H9 (cell line): ENCODE measurements around the gene FAM161B. TPM values are rescaled to one million over a fixed set of nuclear protein-coding genes. Genes with fewer than 3 reads are reported as not detected.
"Not testable (repeated sequence)": the region's sequence is repeated elsewhere in the genome, so short reads cannot be mapped to it uniquely, and the experiment has no call there.

Experiments used
- DNase-seq: peaks from one replicate; pipeline ENCODE4 v3.0.0-alpha.2; 2017
- H2AFZ ChIP-seq: one replicate; pipeline ENCODE4 v1.6.1; 2013; ENCODE audit warnings: mild to moderate bottlenecking, low read length, control low read depth, moderate library complexity
- H2AK5ac ChIP-seq: 2 replicates; pipeline ENCODE4 v1.6.1; 2013; ENCODE audit warnings: low read length, control low read depth, mixed read lengths; ENCODE audit not compliant: insufficient read length
- H2BK120ac ChIP-seq: one replicate; pipeline ENCODE4 v1.6.1; 2013; ENCODE audit warnings: low read depth, mild to moderate bottlenecking, low read length, control low read depth, inconsistent platforms; ENCODE audit not compliant: poor library complexity, severe bottlenecking
- H2BK12ac ChIP-seq: 2 replicates; pipeline ENCODE4 v1.6.1; 2013; ENCODE audit warnings: low read length, control low read depth, mixed read lengths, low read depth; ENCODE audit not compliant: insufficient read length
- H2BK15ac ChIP-seq: 2 replicates; pipeline ENCODE4 v1.6.1; 2013; ENCODE audit warnings: low read depth, low read length, control low read depth
- H2BK20ac ChIP-seq: one replicate; pipeline ENCODE4 v1.6.1; 2013; ENCODE audit warnings: low read depth, mild to moderate bottlenecking, low read length, control low read depth, inconsistent platforms; ENCODE audit not compliant: poor library complexity, severe bottlenecking
- H2BK5ac ChIP-seq: 2 replicates; pipeline ENCODE4 v1.6.1; 2013; ENCODE audit warnings: low read length, control low read depth, mixed read lengths; ENCODE audit not compliant: insufficient read length
- H3K14ac ChIP-seq: 2 replicates; pipeline ENCODE4 v1.6.1; 2013; ENCODE audit warnings: low read length, control low read depth; ENCODE audit not compliant: insufficient read depth
- H3K18ac ChIP-seq: 2 replicates; pipeline ENCODE4 v1.6.1; 2013; ENCODE audit warnings: low read depth, mild to moderate bottlenecking, mixed read lengths, low read length, control low read depth; ENCODE audit not compliant: insufficient read length
- H3K23ac ChIP-seq: 2 replicates; pipeline ENCODE4 v1.6.1; 2013; ENCODE audit warnings: low read length, control low read depth, mixed read lengths, low read depth; ENCODE audit not compliant: insufficient read length
- H3K23me2 ChIP-seq: 2 replicates; pipeline ENCODE4 v1.6.1; 2013; ENCODE audit warnings: low read depth, mild to moderate bottlenecking, mixed read lengths, low read length, control low read depth; ENCODE audit not compliant: insufficient read length, poor library complexity, severe bottlenecking
- H3K27ac ChIP-seq: 2 replicates; pipeline ENCODE4 v1.5.1; 2013; ENCODE audit warnings: low read length, control low read depth, mixed read lengths, low read depth; ENCODE audit not compliant: insufficient read length
- H3K27me3 ChIP-seq: 2 replicates; pipeline ENCODE4 v1.6.1; 2013; ENCODE audit warnings: low read length, control low read depth, inconsistent platforms; ENCODE audit not compliant: insufficient read depth
- H3K4ac ChIP-seq: 2 replicates; pipeline ENCODE4 v1.6.1; 2013; ENCODE audit warnings: low read depth, mild to moderate bottlenecking, control low read depth, inconsistent platforms, low read length, moderate library complexity
- H3K4me1 ChIP-seq: 2 replicates; pipeline ENCODE4 v1.6.1; 2013; ENCODE audit warnings: low read length, control low read depth, inconsistent platforms; ENCODE audit not compliant: insufficient read depth
- H3K4me2 ChIP-seq: 2 replicates; pipeline ENCODE4 v1.6.1; 2013; ENCODE audit warnings: low read length, control low read depth, mixed read lengths; ENCODE audit not compliant: insufficient read length, insufficient read depth
- H3K56ac ChIP-seq: 2 replicates; pipeline ENCODE4 v1.6.1; 2013; ENCODE audit warnings: low read depth, mild to moderate bottlenecking, mixed read lengths, low read length, control low read depth; ENCODE audit not compliant: insufficient read length
- H3K79me1 ChIP-seq: 2 replicates; pipeline ENCODE4 v1.6.1; 2013; ENCODE audit warnings: low read depth, mild to moderate bottlenecking, moderate library complexity, low read length, control low read depth, inconsistent platforms; ENCODE audit not compliant: insufficient read depth, poor library complexity, severe bottlenecking
- H3K79me2 ChIP-seq: 2 replicates; pipeline ENCODE4 v1.6.1; 2013; ENCODE audit warnings: low read length, control low read depth, inconsistent platforms; ENCODE audit not compliant: insufficient read depth
- H3K9ac ChIP-seq: 2 replicates; pipeline ENCODE4 v1.6.1; 2013; ENCODE audit warnings: low read length, control low read depth, mixed read lengths; ENCODE audit not compliant: insufficient read length; ENCODE audit errors: extremely low read depth
- H3K9me3 ChIP-seq: one replicate; pipeline ENCODE4 v1.6.1; 2013; ENCODE audit warnings: low read depth, low read length, inconsistent platforms; ENCODE audit not compliant: control insufficient read depth
- H3T11ph ChIP-seq: one replicate; pipeline ENCODE4 v1.6.1; 2013; ENCODE audit warnings: mild to moderate bottlenecking, low read length, control low read depth, inconsistent platforms
- H4K20me1 ChIP-seq: one replicate; pipeline ENCODE4 v1.6.1; 2013; ENCODE audit not compliant: control insufficient read depth, insufficient read length, insufficient read depth
- H4K5ac ChIP-seq: 2 replicates; pipeline ENCODE4 v1.6.1; 2013; ENCODE audit warnings: low read depth, mild to moderate bottlenecking, mixed read lengths, low read length, control low read depth; ENCODE audit not compliant: insufficient read length
- H4K8ac ChIP-seq: replicated peaks from 2 replicates; pipeline ENCODE4 v1.6.1; 2013; ENCODE audit warnings: low read length, control low read depth, mixed read lengths, low read depth; ENCODE audit not compliant: insufficient read length
- H4K91ac ChIP-seq: 2 replicates; pipeline ENCODE4 v1.6.1; 2013; ENCODE audit warnings: low read depth, mild to moderate bottlenecking, moderate library complexity, mixed read lengths, low read length, control low read depth; ENCODE audit not compliant: insufficient read length
- H3K27ac Mint-ChIP-seq, 3 experiments: 2 replicates in 2 of 3; 3 replicates in 1 of 3; pipeline ENCODE4 v1.8.0; 2020 to 2021; ENCODE audit warnings: mixed read lengths in 3 of 3, mild to moderate bottlenecking in 1 of 3, moderate library complexity in 1 of 3
- H3K27me3 Mint-ChIP-seq: 2 replicates; pipeline ENCODE4 v1.8.0; 2021; ENCODE audit warnings: low read depth, mild to moderate bottlenecking, moderate library complexity, mixed read lengths
- H3K36me3 Mint-ChIP-seq, 3 experiments: 2 replicates in 2 of 3; 3 replicates in 1 of 3; pipeline ENCODE4 v1.8.0; 2020 to 2021; ENCODE audit warnings: low read depth in 3 of 3, mixed read lengths in 3 of 3; ENCODE audit not compliant: insufficient read depth in 1 of 3
- H3K4me1 Mint-ChIP-seq, 2 experiments: 2 replicates each; pipeline ENCODE4 v1.8.0; 2020; ENCODE audit warnings: mixed read lengths in 2 of 2
- H3K4me3 Mint-ChIP-seq, 2 experiments: 2 replicates in 1 of 2; 3 replicates in 1 of 2; pipeline ENCODE4 v1.8.0; 2020 to 2021; ENCODE audit warnings: mild to moderate bottlenecking in 2 of 2, mixed read lengths in 2 of 2, moderate library complexity in 1 of 2
- H3K9me3 Mint-ChIP-seq, 2 experiments: 2 replicates in 1 of 2; 3 replicates in 1 of 2; pipeline ENCODE4 v1.8.0; 2020; ENCODE audit warnings: mild to moderate bottlenecking in 2 of 2, mixed read lengths in 2 of 2, moderate library complexity in 1 of 2
- CTCF ChIP-seq: fragments of 200-600 bp; sonication (generic); conservative IDR thresholded peaks from 3 replicates; pipeline ENCODE4 v1.8.0; 2021; ENCODE audit warnings: antibody characterized with exemption, mild to moderate bottlenecking
- WGBS: extraction: QIAGEN DNeasy Blood & Tissue Kit; methylation state at CpG from one replicate; pipeline ENCODE4 v1.1.7; 2013; ENCODE audit warnings: missing lambda C conversion rate, low lambda C conversion rate, mixed read lengths; ENCODE audit not compliant: insufficient read length; ENCODE audit errors: extremely low coverage; 5-methylcytosine and 5-hydroxymethylcytosine counted together
- total RNA-seq: library from RNA; stranded (reverse); gene quantifications from 2 replicates; pipeline ENCODE4 v1.2.1, GENCODE V29; 2021

The FAM161B gene
- total RNA-seq, 1 experiment from 2014 or later = 0.92 TPM

GRCh38 chr14:73991092-73991491 is 41.2 kb upstream of the FAM161B start:
- no peak overlapping the region for H2BK120ac ChIP-seq
- H3K27me3 ChIP-seq = no peaks in the 10 kb centered on the region
- H3K23ac ChIP-seq = no peak overlapping the region
- H3K9me3 ChIP-seq = no peaks in the 10 kb centered on the region
- Mint-ChIP-seq H3K27me3 (no peaks in the 10 kb centered on the region), H3K36me3 (peaks cover 0 to 13% (median 8%) of the 10 kb centered on the region in 3 experiments; a peak in 5 of 7 replicates), H3K27ac (peak overlapping the region in 2 of 3 experiments; percentile 14 to 32; a peak in 1 of 7 replicates), H3K9me3 (no peaks in the 10 kb centered on the region), H3K4me3 (no peak overlapping the region), H3K4me1 (peaks cover 0 to 3% of the 10 kb centered on the region in 2 experiments; a peak in 2 of 4 replicates)
- DNase-seq = no peak
- H2AFZ ChIP-seq = no peak overlapping the region
- no peak overlapping the region for H4K5ac ChIP-seq
- H3K79me2 ChIP-seq = no peaks in the 10 kb centered on the region
- H2BK20ac ChIP-seq = no peak overlapping the region
- no peaks in the 10 kb centered on the region for H3K23me2 ChIP-seq
- H3K4me2 ChIP-seq = no peak overlapping the region
- no peak for TF ChIP-seq CTCF
- H3K4ac ChIP-seq = no peak overlapping the region
- H3K9ac ChIP-seq = no peak overlapping the region
- H3K56ac ChIP-seq = no peak overlapping the region
- H2BK5ac ChIP-seq = no peak overlapping the region
- no peak overlapping the region for H2AK5ac ChIP-seq
- WGBS = no CpG with 5 or more reads among the region's 4 CpGs
- H3K18ac ChIP-seq = no peak overlapping the region
- no peak overlapping the region for H3T11ph ChIP-seq
- H3K79me1 ChIP-seq = no peaks in the 10 kb centered on the region
- H3K27ac ChIP-seq = no peak overlapping the region
- no peaks in the 10 kb centered on the region for H4K20me1 ChIP-seq
- no peak overlapping the region for H4K8ac ChIP-seq
- no peak overlapping the region for H2BK12ac ChIP-seq
- no peaks in the 10 kb centered on the region for H3K4me1 ChIP-seq
- H3K14ac ChIP-seq = no peak overlapping the region
- H2BK15ac ChIP-seq = no peak overlapping the region
- no peak overlapping the region for H4K91ac ChIP-seq

GRCh38 chr14:73988656-73989055 is 38.8 kb upstream of the FAM161B start:
- not testable (repeated sequence) for H4K8ac ChIP-seq, H3K27ac Mint-ChIP-seq, H3K79me1 ChIP-seq, H2AK5ac ChIP-seq, H3K27ac ChIP-seq, H2BK15ac ChIP-seq, H3K9me3 Mint-ChIP-seq, H3K4ac ChIP-seq, H3K4me1 Mint-ChIP-seq, H3K9me3 ChIP-seq, H4K5ac ChIP-seq, H3K23ac ChIP-seq, H3K79me2 ChIP-seq, H3K56ac ChIP-seq, H3K27me3 Mint-ChIP-seq, H3T11ph ChIP-seq, H2AFZ ChIP-seq, H4K20me1 ChIP-seq, H3K18ac ChIP-seq, H3K4me3 Mint-ChIP-seq, H3K9ac ChIP-seq, DNase-seq, H3K27me3 ChIP-seq, H3K23me2 ChIP-seq, H3K4me1 ChIP-seq, H3K4me2 ChIP-seq, H3K14ac ChIP-seq, H2BK120ac ChIP-seq, H2BK5ac ChIP-seq, H2BK20ac ChIP-seq, H4K91ac ChIP-seq, H2BK12ac ChIP-seq
- no CpG with 5 or more reads among the region's 7 CpGs for whole genome bisulfite sequencing
- peaks cover 1 to 25% (median 16%) of the 10 kb centered on the region in 3 experiments; a peak in 6 of 7 replicates for H3K36me3 Mint-ChIP-seq
